ENCODE results near the gene RDX. TPM values are rescaled to one million over a fixed set of nuclear protein-coding genes. Genes with fewer than 3 reads are reported as not detected.
"Not testable (repeated sequence)": the region's sequence is repeated elsewhere in the genome, so short reads cannot be mapped to it uniquely, and the experiment has no call there.

RDX gene
- total RNA-seq, 1 donor from 2014 or later: 126 TPM

DNA sequence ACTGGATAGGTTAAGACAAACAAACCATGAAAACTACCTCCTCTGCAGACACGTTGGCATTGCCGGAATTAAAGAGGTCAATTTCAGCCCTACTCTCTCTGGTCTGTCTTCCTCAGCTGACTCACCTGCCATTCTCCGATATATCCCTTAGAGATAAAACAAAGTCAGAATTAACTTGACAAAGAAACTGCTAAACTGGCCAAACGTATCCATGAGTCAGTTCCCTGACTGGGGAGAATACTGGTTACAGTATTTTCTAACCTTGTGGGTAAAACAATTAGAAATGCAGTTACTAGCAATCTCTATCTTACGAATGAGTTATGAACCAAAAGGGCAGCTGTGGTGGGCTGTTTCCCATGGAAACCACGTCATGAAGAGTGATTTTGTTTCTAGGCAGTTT lies 96.2 kb downstream of the RDX start:
- peak; percentile 91 for DNase-seq (ENCODE audit: low read depth)

DNA sequence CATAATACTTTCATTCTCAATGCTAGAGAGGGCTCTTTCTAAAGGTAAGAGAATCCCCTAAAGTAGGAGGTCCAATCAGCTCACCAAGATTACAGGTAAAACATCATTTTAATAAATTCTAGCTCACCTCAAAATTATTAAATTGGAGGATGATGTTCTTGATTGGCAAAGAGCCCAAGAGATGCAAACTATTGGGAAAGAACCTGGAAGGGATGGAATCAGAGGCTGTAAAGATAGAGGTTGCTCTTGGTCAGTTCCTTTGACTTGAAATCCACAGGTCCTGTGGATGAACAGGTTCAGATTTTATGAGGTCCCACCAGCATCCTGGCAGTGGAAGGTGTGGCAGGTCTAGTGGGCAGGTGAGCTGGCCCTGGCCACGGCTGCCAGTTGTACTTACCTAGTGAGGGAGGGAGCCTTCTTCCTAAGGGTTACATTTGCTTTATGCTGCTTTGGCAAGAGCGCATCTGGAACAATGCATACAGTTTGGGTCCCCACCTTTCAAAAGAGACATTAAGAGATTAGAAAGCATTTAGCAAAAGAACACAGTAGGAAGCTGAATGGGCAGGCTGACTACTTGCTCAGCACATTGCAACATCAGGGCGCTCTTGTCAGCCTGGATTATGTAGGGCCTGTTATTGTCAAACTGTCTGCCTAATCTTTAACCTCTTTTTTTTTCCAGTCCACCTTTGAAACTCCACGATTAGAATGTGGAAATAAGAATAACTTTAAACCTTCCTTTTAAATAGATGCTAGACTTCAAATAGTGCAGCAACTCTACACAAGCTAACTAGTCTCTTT lies 97.0 kb downstream of the RDX start:
- DNase-seq (ENCODE audit: low read depth): peak; percentile 70

GRCh38 chr11:110198031-110198729 lies 98.2 kb downstream of the RDX start:
- peak; percentile 46 for DNase-seq (ENCODE audit: low read depth)

GRCh38 chr11:110196884-110197420 lies 99.5 kb downstream of the RDX start:
- no peak for DNase-seq (ENCODE audit: low read depth)

DNA sequence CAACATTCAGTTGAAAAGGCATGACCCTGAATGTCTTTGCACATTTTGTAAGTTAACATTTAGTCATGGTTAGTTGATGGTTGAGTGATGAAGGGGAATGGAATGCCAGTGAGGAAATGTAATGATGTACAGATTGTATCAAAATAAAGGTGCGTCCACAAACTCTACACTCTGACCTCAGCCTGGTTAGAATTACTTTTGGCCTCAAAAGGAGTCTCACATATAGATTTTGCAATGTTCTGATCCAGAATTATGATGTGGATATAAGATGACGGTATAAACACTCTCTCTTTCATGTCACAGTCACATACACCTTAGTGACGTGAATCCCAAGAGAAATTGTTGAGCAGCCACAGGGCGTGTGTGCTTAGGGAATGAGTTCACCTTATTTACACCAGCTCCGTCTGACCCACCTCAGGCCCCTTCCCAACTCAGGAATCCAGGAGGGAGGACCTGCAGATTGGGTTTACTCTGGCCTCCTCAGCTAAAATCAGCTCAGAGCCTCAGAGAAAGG lies 100.1 kb downstream of the RDX start:
- peak; percentile 97 for DNase-seq (ENCODE audit: low read depth)

- DNase-seq (ENCODE audit: low read depth): peak; percentile 88
Observed at GRCh38 chr11:110194211-110194766, 102.1 kb downstream of the RDX start.

- DNase-seq (ENCODE audit: low read depth): not testable (repeated sequence)
Observed at GRCh38 chr11:110192604-110193282, 103.7 kb downstream of the RDX start.

GRCh38 chr11:110190885-110191284 lies 105.5 kb downstream of the RDX start:
- no peak for DNase-seq (ENCODE audit: low read depth)

DNA sequence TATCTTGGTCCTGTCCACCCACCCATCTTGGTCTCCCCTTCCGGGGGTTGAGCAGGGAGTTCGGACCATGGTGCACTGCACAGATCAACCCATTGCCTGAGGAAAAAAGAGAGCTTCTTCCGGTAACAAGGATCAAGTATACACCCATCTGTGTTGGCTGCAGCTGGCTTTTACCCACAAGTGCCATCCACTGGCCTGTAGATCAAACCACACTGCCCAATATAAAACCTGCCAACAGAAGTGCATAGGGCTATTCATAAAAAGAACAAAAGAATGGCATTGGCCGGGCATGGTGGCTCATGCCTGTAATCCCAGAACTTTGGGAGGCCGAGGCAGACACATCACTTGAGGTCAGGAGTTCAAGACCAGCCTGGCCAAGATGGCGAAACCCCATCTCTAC lies 108.7 kb downstream of the RDX start:
- no peak for DNase-seq (ENCODE audit: low read depth)

- DNase-seq (ENCODE audit: low read depth): no peak
Observed at GRCh38 chr11:110186867-110187266, 109.5 kb downstream of the RDX start.

DNA sequence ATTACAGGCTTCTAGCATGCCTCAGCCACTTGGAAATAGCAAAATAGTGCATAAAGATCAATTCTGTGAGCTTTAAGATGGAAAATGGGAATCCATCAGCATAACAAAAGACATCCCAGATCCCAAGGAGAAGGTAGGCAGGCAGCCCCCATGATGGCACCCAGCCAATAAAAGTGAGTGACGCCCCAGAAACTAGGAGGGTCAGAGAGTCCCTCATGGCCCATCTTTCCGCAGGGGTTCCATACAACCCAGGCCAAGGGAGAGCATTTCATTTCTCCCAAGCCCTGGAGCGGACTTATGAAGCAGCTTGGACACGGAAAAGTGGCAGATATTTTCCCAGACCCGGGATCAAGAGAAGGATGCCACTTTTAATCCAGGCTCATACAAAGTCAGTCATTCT lies 110.0 kb downstream of the RDX start:
- no peak for DNase-seq (ENCODE audit: low read depth)

GRCh38 chr11:110185599-110185998 lies 110.8 kb downstream of the RDX start:
- no peak for DNase-seq (ENCODE audit: low read depth)

DNA sequence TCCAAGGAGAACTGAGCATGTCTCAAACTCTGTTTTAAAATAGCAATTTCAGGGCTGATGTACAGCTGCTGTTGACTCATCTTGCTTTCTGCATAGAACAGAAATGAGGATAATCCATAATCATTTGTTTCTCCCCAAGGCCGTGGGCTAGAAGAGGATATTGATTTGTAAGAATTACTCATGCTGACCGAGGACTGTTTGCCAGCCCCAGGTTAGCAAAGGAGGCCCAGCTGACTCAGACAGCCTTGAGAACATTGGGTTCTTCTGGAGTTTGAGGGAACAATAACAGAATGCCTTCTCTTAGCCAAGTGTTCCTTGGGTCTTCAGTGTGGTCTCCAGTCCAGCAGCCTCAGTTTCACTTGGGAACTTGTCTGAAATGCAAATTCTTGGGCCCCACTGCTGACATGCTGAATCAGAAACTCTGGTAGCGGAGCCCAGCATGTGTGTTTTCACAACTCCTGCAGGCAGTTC lies 111.3 kb downstream of the RDX start:
- DNase-seq (ENCODE audit: low read depth): peak; percentile 93

- DNase-seq (ENCODE audit: low read depth): no peak
Observed at GRCh38 chr11:110184456-110184855, 112.0 kb downstream of the RDX start.

DNA sequence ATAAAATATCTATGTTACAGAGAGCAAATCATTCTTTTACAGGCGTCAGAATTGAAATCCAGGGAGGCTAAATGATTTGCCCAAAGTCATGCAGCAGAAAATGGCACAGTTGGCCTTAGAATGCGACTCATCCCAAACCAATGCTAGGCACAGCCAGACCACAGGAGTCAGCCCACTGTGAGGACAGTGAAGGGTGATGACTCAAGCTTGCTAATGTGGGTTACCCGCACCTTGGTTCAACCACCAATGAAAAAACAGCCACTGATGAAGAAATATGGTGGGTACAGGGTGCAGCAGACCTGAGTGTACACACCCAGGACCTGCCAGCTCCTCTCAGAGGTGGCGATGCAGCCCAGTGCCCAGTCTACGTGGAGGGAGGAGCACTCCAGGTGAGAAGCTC lies 113.5 kb downstream of the RDX start:
- DNase-seq (ENCODE audit: low read depth): peak; percentile 87

- no peak for DNase-seq (ENCODE audit: low read depth)
Observed at GRCh38 chr11:110179064-110179463, 117.3 kb downstream of the RDX start.

DNA sequence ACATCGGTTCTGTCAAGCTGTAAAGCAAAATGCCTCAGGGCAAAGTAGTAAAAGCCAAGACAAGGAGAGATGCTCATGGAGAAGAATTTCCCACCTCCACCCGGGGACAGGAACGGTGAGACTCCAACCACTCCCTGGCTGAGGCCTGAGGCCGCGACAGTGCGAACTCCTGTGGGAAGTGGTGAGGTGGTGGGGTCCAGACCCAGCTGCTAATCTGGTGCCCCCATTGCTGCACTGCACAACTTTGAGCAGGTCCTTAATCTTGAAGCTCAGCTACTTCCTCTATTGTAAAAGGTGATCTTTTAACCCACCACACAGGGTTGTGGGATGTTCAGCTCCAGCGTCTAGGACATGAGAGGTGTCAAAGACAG lies 119.3 kb downstream of the RDX start:
- DNase-seq (ENCODE audit: low read depth): no peak

DNA sequence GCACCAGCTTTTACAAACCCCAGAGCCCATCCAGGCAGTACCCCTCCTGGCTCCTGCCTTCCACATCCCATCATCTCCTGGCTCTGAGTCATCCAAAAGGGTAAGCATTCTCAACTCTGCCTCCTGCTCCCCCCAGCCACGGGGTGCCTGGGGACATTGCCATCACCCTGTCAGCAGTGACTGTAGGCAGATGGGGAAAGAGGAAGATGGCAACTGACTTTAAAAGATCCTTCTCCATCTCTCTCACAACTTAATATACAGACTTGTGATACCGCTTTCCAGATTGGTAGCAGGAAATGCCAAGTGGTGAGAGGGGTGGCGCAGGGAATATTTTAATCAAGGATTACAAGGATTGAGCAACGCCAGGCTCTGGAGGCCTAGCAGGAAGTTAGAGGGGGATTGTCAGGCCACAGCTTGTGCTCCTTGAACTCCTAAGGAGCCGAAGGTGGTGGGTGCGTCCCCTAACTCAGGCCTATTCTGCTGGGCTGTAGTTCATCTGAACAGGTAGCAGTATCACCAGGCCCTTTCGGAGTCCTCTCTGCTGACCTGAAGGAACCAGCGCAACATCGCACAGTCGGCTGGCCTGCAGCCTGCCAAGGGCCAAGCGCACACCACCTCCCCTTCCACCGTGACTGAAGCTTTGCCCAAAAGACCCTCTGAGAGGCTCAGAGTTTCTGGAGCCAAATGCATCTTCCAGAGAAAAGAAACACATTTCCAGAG lies 119.9 kb downstream of the RDX start:
- DNase-seq (ENCODE audit: low read depth): no peak

DNA sequence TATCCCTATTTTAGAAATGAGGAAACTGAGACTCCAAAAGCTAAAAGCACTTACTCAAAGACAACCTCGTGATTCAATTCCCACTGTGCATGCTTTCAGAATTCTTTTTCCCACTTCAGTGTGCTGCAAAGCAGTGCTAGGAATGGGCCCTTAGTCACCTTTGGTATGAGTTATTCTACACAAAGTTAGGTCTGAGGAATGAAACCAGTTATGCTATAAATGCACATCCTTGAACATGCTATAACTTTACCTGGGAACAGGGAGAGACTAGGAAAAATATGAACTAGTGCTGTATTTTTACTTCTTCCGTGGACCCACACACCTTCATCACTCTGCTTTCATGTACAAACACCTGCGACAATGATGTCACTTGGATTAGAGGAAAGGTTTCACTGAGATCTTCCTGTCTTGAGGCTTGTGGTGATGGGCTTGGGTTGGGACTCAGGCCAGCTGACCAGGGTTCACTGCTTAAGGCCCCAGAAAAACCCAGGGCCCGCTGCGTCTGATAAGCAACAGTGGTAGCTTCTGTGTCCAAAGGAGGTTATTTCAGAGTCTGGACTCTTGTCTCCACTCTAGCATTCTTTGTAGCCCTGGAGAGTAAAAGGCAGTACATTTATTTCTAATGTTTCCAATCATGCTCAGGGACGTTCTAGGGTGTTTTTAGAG lies 121.6 kb downstream of the RDX start:
- peak; percentile 78 for DNase-seq (ENCODE audit: low read depth)

DNA sequence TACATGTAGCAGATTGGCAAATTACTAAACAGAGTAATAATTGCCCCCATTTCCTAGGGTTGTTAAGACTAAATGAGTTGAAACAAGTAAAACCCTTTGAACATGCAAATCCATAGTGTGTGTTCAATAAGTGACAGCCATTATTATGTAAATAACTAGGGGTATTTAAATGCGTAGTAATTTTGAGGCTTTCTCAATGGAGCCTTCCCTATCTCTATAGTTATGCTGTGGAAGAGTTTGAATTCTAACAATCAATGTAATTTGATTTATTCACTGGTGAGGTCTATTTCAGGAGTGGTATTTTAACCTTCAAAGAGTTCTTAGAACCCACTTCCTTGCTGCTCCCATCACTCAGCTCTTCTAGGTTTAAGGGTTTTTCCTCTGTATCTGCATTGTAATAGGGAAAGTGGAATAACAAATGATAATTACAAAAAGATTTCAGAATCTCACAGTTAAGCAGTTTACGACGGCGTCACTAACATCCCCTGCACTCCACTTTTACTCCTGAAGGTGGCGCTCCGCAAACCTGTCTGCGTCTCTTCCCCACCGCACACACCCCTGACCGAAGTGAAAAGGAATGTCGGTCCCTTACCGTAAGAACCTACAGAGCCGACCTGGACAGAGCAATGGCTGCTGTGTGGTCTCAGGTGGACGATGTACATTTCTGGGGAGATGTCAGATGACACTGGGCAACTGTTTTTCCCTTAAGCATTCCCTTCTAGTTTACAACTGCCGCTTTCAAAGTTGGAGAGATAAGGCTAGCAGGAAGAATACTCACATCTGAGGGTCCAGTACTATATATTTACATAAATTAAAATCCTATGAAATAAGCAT lies 122.4 kb downstream of the RDX start:
- peak; percentile 74 for DNase-seq (ENCODE audit: low read depth)

Data from renal cortical epithelial cell (primary cell).